ENCODE measurements around the gene LSM5. TPM values are rescaled to one million over a fixed set of nuclear protein-coding genes. Genes with fewer than 3 reads are reported as not detected.

The LSM5 gene
- 70.1 TPM for polyA plus RNA-seq
- long read RNA-seq, donor 1, transcript LSM5-208 (5 exons, 2,258 nt), result major isoform, 22 of 29 reads
- long read RNA-seq, donor 1, partial matches to known transcripts, result 0 of 29 reads
- long read RNA-seq, donor 1, other reads (novel, unspliced or antisense), result 5 of 29 reads
- long read RNA-seq, donor 2, transcript LSM5-208 (5 exons, 2,258 nt), result major isoform, 44 of 63 reads
- long read RNA-seq, donor 2, partial matches to known transcripts, result 13 of 63 reads
- long read RNA-seq, donor 2, other reads (novel, unspliced or antisense), result 0 of 63 reads
- long read RNA-seq, donor 3, transcript LSM5-204 (5 exons, 740 nt), result minor isoform, 5 of 112 reads
- long read RNA-seq, donor 3, transcript LSM5-208 (5 exons, 2,258 nt), result major isoform, 87 of 112 reads
- long read RNA-seq, donor 3, partial matches to known transcripts, result 15 of 112 reads
- long read RNA-seq, donor 3, other reads (novel, unspliced or antisense), result 0 of 112 reads
- long read RNA-seq, donor 4, transcript LSM5-208 (5 exons, 2,258 nt), result major isoform, 9 of 10 reads
- long read RNA-seq, donor 4, partial matches to known transcripts, result 0 of 10 reads
- long read RNA-seq, donor 4, other reads (novel, unspliced or antisense), result 0 of 10 reads
- long read RNA-seq, donor 5, transcript LSM5-208 (5 exons, 2,258 nt), result major isoform, 25 of 32 reads
- long read RNA-seq, donor 5, transcript LSM5-204 (5 exons, 740 nt), result minor isoform, 5 of 32 reads
- long read RNA-seq, donor 5, partial matches to known transcripts, result 0 of 32 reads
- long read RNA-seq, donor 5, other reads (novel, unspliced or antisense), result 0 of 32 reads
- long read RNA-seq, donor 6, transcript LSM5-208 (5 exons, 2,258 nt), result major isoform, 36 of 54 reads
- long read RNA-seq, donor 6, partial matches to known transcripts, result 9 of 54 reads
- long read RNA-seq, donor 6, other reads (novel, unspliced or antisense), result 0 of 54 reads
- long read RNA-seq, donor 7, transcript LSM5-208 (5 exons, 2,258 nt), result major isoform, 55 of 61 reads
- long read RNA-seq, donor 7, partial matches to known transcripts, result 5 of 61 reads
- long read RNA-seq, donor 7, other reads (novel, unspliced or antisense), result 0 of 61 reads
- long read RNA-seq, donor 8, transcript LSM5-204 (5 exons, 740 nt), result minor isoform, 5 of 82 reads
- long read RNA-seq, donor 8, transcript LSM5-208 (5 exons, 2,258 nt), result major isoform, 72 of 82 reads
- long read RNA-seq, donor 8, partial matches to known transcripts, result 5 of 82 reads
- long read RNA-seq, donor 8, other reads (novel, unspliced or antisense), result 0 of 82 reads
- long read RNA-seq, donor 9, transcript LSM5-208 (5 exons, 2,258 nt), result major isoform, 64 of 85 reads
- long read RNA-seq, donor 9, partial matches to known transcripts, result 12 of 85 reads
- long read RNA-seq, donor 9, other reads (novel, unspliced or antisense), result 0 of 85 reads
- long read RNA-seq, donor 10, transcript LSM5-208 (5 exons, 2,258 nt), result major isoform, 58 of 60 reads
- long read RNA-seq, donor 10, partial matches to known transcripts, result 0 of 60 reads
- long read RNA-seq, donor 10, other reads (novel, unspliced or antisense), result 0 of 60 reads
- long read RNA-seq, donor 11, transcript LSM5-208 (5 exons, 2,258 nt), result major isoform, 37 of 57 reads
- long read RNA-seq, donor 11, transcript LSM5-204 (5 exons, 740 nt), result minor isoform, 5 of 57 reads
- long read RNA-seq, donor 11, partial matches to known transcripts, result 6 of 57 reads
- long read RNA-seq, donor 11, other reads (novel, unspliced or antisense), result 5 of 57 reads

- Histone ChIP-seq H3K27ac (ENCODE audit: low read length) (peak within 1 kb of the TSS; percentile 93), H3K9me3 (ENCODE audit: control insufficient read depth, low read depth, low read length) (no peaks in the 10 kb centered on the region), H3K4me3 (ENCODE audit: low read length) (peak within 1 kb of the TSS; percentile 89), H3K36me3 (ENCODE audit: control insufficient read depth, insufficient read depth, low read length) (peaks cover 13% of the 10 kb centered on the region), H3K27me3 (ENCODE audit: control insufficient read depth, insufficient read depth, low read length) (no peaks in the 10 kb centered on the region), H3K4me1 (ENCODE audit: control insufficient read depth, insufficient read depth, low read length) (peaks cover 9% of the 10 kb centered on the region)
- DNase-seq, result peak; percentile 88 to 96
- 5% methylated on average over 2 of the region's 38 CpGs for WGBS (ENCODE audit: insufficient coverage, low lambda C conversion rate)
Measured at GRCh38 chr7:32490127-32490796, at the start of gene LSM5. LSM5 (minus strand) TSS chr7:32490380; CDS start chr7:32490365, 15 bp downstream.

- no peak overlapping the region for H3K4me3 ChIP-seq (ENCODE audit: low read length)
- H3K27ac ChIP-seq (ENCODE audit: low read length), result no peak overlapping the region
Measured at GRCh38 chr7:32539366-32539765, 49.2 kb upstream of the LSM5 start.

GRCh38 chr7:32537760-32538159 lies 47.6 kb upstream of the LSM5 start:
- H3K36me3 ChIP-seq (ENCODE audit: control insufficient read depth, insufficient read depth, low read length), result no peaks in the 10 kb centered on the region
- no peak overlapping the region for H3K4me3 ChIP-seq (ENCODE audit: low read length)
- no peak overlapping the region for H3K27ac ChIP-seq (ENCODE audit: low read length)
- 80% methylated on average over 1 of the region's 4 CpGs for WGBS (ENCODE audit: insufficient coverage, low lambda C conversion rate)
- no peaks in the 10 kb centered on the region for H3K4me1 ChIP-seq (ENCODE audit: control insufficient read depth, insufficient read depth, low read length)
- DNase-seq, result no peak
- H3K27me3 ChIP-seq (ENCODE audit: control insufficient read depth, insufficient read depth, low read length), result no peaks in the 10 kb centered on the region
- H3K9me3 ChIP-seq (ENCODE audit: control insufficient read depth, low read depth, low read length), result no peaks in the 10 kb centered on the region

More at GRCh38 chr7:32539366-32539765, 49.2 kb upstream of the LSM5 start:
- Histone ChIP-seq H3K4me1 (ENCODE audit: control insufficient read depth, insufficient read depth, low read length) (no peaks in the 10 kb centered on the region), H3K9me3 (ENCODE audit: control insufficient read depth, low read depth, low read length) (no peaks in the 10 kb centered on the region), H3K27me3 (ENCODE audit: control insufficient read depth, insufficient read depth, low read length) (no peaks in the 10 kb centered on the region), H3K36me3 (ENCODE audit: control insufficient read depth, insufficient read depth, low read length) (peaks cover 9% of the 10 kb centered on the region)
- DNase-seq, result no peak
- WGBS (ENCODE audit: insufficient coverage, low lambda C conversion rate), result no CpG with 5 or more reads among the region's 2 CpGs

- Histone ChIP-seq H3K4me3 (ENCODE audit: low read length) (no peak overlapping the region), H3K36me3 (ENCODE audit: control insufficient read depth, insufficient read depth, low read length) (peaks cover 5% of the 10 kb centered on the region), H3K27ac (ENCODE audit: low read length) (no peak overlapping the region), H3K9me3 (ENCODE audit: control insufficient read depth, low read depth, low read length) (no peaks in the 10 kb centered on the region), H3K4me1 (ENCODE audit: control insufficient read depth, insufficient read depth, low read length) (no peaks in the 10 kb centered on the region), H3K27me3 (ENCODE audit: control insufficient read depth, insufficient read depth, low read length) (no peaks in the 10 kb centered on the region)
- DNase-seq, result no peak
- no CpG with 5 or more reads among the region's 1 CpG for WGBS (ENCODE audit: insufficient coverage, low lambda C conversion rate)
Measured at GRCh38 chr7:32536585-32536984, 46.4 kb upstream of the LSM5 start.

- H3K27ac ChIP-seq (ENCODE audit: low read length), result no peak overlapping the region
- H3K4me1 ChIP-seq (ENCODE audit: control insufficient read depth, insufficient read depth, low read length), result no peaks in the 10 kb centered on the region
- no CpG with 5 or more reads among the region's 2 CpGs for WGBS (ENCODE audit: insufficient coverage, low lambda C conversion rate)
- H3K27me3 ChIP-seq (ENCODE audit: control insufficient read depth, insufficient read depth, low read length), result no peaks in the 10 kb centered on the region
- peaks cover 7% of the 10 kb centered on the region for H3K36me3 ChIP-seq (ENCODE audit: control insufficient read depth, insufficient read depth, low read length)
- H3K4me3 ChIP-seq (ENCODE audit: low read length), result no peak overlapping the region
- H3K9me3 ChIP-seq (ENCODE audit: control insufficient read depth, low read depth, low read length), result no peaks in the 10 kb centered on the region
- no peak for DNase-seq
Measured at GRCh38 chr7:32536016-32536415, 45.8 kb upstream of the LSM5 start.

GRCh38 chr7:32535162-32535702 lies 45.1 kb upstream of the LSM5 start:
- H3K27ac ChIP-seq (ENCODE audit: low read length), result no peak overlapping the region
- H3K4me1 ChIP-seq (ENCODE audit: control insufficient read depth, insufficient read depth, low read length), result no peaks in the 10 kb centered on the region
- no peak for DNase-seq
- no peak overlapping the region for H3K4me3 ChIP-seq (ENCODE audit: low read length)
- no peaks in the 10 kb centered on the region for H3K27me3 ChIP-seq (ENCODE audit: control insufficient read depth, insufficient read depth, low read length)
- no peaks in the 10 kb centered on the region for H3K9me3 ChIP-seq (ENCODE audit: control insufficient read depth, low read depth, low read length)
- peaks cover 7% of the 10 kb centered on the region for H3K36me3 ChIP-seq (ENCODE audit: control insufficient read depth, insufficient read depth, low read length)
- WGBS (ENCODE audit: insufficient coverage, low lambda C conversion rate), result 100% methylated on average over 1 of the region's 4 CpGs

GRCh38 chr7:32533276-32534029 lies 43.3 kb upstream of the LSM5 start:
- Histone ChIP-seq H3K27me3 (ENCODE audit: control insufficient read depth, insufficient read depth, low read length) (no peaks in the 10 kb centered on the region), H3K9me3 (ENCODE audit: control insufficient read depth, low read depth, low read length) (no peaks in the 10 kb centered on the region), H3K4me3 (ENCODE audit: low read length) (no peak overlapping the region), H3K27ac (ENCODE audit: low read length) (no peak overlapping the region), H3K36me3 (ENCODE audit: control insufficient read depth, insufficient read depth, low read length) (peaks cover 7% of the 10 kb centered on the region), H3K4me1 (ENCODE audit: control insufficient read depth, insufficient read depth, low read length) (no peaks in the 10 kb centered on the region)
- DNase-seq, result no peak
- 70% methylated on average over 3 of the region's 8 CpGs for WGBS (ENCODE audit: insufficient coverage, low lambda C conversion rate)

GRCh38 chr7:32532716-32533115 lies 42.5 kb upstream of the LSM5 start:
- no peak overlapping the region for H3K4me3 ChIP-seq (ENCODE audit: low read length)
- DNase-seq, result no peak
- H3K27me3 ChIP-seq (ENCODE audit: control insufficient read depth, insufficient read depth, low read length), result no peaks in the 10 kb centered on the region
- peaks cover 7% of the 10 kb centered on the region for H3K36me3 ChIP-seq (ENCODE audit: control insufficient read depth, insufficient read depth, low read length)
- H3K27ac ChIP-seq (ENCODE audit: low read length), result no peak overlapping the region
- no CpG with 5 or more reads among the region's 5 CpGs for WGBS (ENCODE audit: insufficient coverage, low lambda C conversion rate)
- no peaks in the 10 kb centered on the region for H3K4me1 ChIP-seq (ENCODE audit: control insufficient read depth, insufficient read depth, low read length)
- no peaks in the 10 kb centered on the region for H3K9me3 ChIP-seq (ENCODE audit: control insufficient read depth, low read depth, low read length)

All from large intestine (tissue), 12 donors.